ENCODE data around the gene ITGA5.

- TF ChIP-seq SUZ12 (IDR thresholded peaks at IDR 0.05) (no peak), PKNOX1 (IDR thresholded peaks at IDR 0.05) (no peak), FOXK2 (IDR thresholded peaks at IDR 0.05) (no peak), ARNT (IDR thresholded peaks at IDR 0.05) (no peak), FOXM1 (IDR thresholded peaks at IDR 0.05; ENCODE audit: borderline replicate concordance) (no peak), ELF4 (IDR thresholded peaks at IDR 0.05) (no peak), CTBP1 (IDR thresholded peaks at IDR 0.05; ENCODE audit: borderline replicate concordance) (no peak), ZNF384 (IDR thresholded peaks at IDR 0.05) (no peak), BHLHE40 (IDR thresholded peaks at IDR 0.05; ENCODE audit: borderline replicate concordance) (no peak), FOXA1 (IDR thresholded peaks at IDR 0.05) (no peak), SP1 (IDR thresholded peaks at IDR 0.05) (no peak), NFRKB (IDR thresholded peaks at IDR 0.05) (no peak), LEF1 (IDR thresholded peaks at IDR 0.05; ENCODE audit: borderline replicate concordance) (no peak), HDGF (IDR thresholded peaks at IDR 0.05; ENCODE audit: borderline replicate concordance) (no peak)
Measured at GRCh38 chr12:54448344-54448743, 29.3 kb upstream of the ITGA5 start.

All from HEK293T (cell line).